Lower lobe of right lung (tissue), 2 donors: Measurements from ENCODE around the gene DENND5B. TPM values are rescaled to one million over a fixed set of nuclear protein-coding genes. Genes with fewer than 3 reads are reported as not detected.

ENCODE experiments used
- ATAC-seq, 2 donors: fragments of 200-7000 bp; cut with Tn5 transposase; one replicate each; pipeline ENCODE4 v1.9.1; 2020 to 2022; ENCODE audit warnings: mild to moderate bottlenecking in 2 of 2, moderate library complexity in 2 of 2
- DNase-seq: peaks from one replicate; pipeline ENCODE4 v3.0.0-alpha.2; 2020
- H3K27ac ChIP-seq: fragments of 200-600 bp; one replicate; pipeline ENCODE4 v1.8.0; 2022
- H3K27me3 ChIP-seq: fragments of 200-600 bp; one replicate; pipeline ENCODE4 v1.8.0; 2022; ENCODE audit warnings: low read depth
- H3K36me3 ChIP-seq: fragments of 200-600 bp; one replicate; pipeline ENCODE4 v1.8.0; 2022; ENCODE audit warnings: mild to moderate bottlenecking
- H3K4me1 ChIP-seq: fragments of 200-600 bp; one replicate; pipeline ENCODE4 v1.8.0; 2022
- H3K4me3 ChIP-seq: fragments of 200-600 bp; one replicate; pipeline ENCODE4 v1.8.0; 2022; ENCODE audit warnings: mild to moderate bottlenecking
- H3K9me3 ChIP-seq: fragments of 200-600 bp; one replicate; pipeline ENCODE4 v1.8.0; 2022
- CTCF ChIP-seq: fragments of 200-600 bp; IDR thresholded peaks from one replicate; pipeline ENCODE4 v1.8.0; 2022; ENCODE audit warnings: antibody characterized with exemption, mild to moderate bottlenecking
- intact Hi-C: fragments of 100-400 bp; cut with DNase I; formaldehyde crosslinking; loops from one replicate; pipeline ENCODE4 v1.11.0; 2022
- total RNA-seq: library from RNA; stranded (reverse); fragmentation: NEBNext Ultra II Directional; extraction: Animal tissue kit (Norgen Biotek cat#: 25700); gene quantifications from one replicate; pipeline ENCODE4 v1.2.1, GENCODE V29; 2021
- donor health status: DM: no; HTN: yes; CAD: no; lungs with severe emphysema.

Gene DENND5B
- total RNA-seq, 1 donor from 2014 or later, result 6.0 TPM

GRCh38 chr12:31492599-31493196, 98.2 kb downstream of the DENND5B start:
- no peaks in the 10 kb centered on the region for H3K9me3 ChIP-seq
- DNase-seq, result no peak
- H3K27ac ChIP-seq, result no peak overlapping the region
- no peak for TF ChIP-seq CTCF
- no peaks in the 10 kb centered on the region for H3K4me1 ChIP-seq
- H3K4me3 ChIP-seq, result no peak overlapping the region
- ATAC-seq, result no peak
- intact Hi-C loops, result no loop called here
- H3K36me3 ChIP-seq, result no peaks in the 10 kb centered on the region
- no peaks in the 10 kb centered on the region for H3K27me3 ChIP-seq

GRCh38 chr12:31491841-31492598, 98.9 kb downstream of the DENND5B start:
- H3K27me3 ChIP-seq, result no peaks in the 10 kb centered on the region
- H3K9me3 ChIP-seq, result no peaks in the 10 kb centered on the region
- H3K27ac ChIP-seq, result no peak overlapping the region
- DNase-seq (no peak), ATAC-seq (no peak)
- H3K36me3 ChIP-seq, result no peaks in the 10 kb centered on the region
- no peak for TF ChIP-seq CTCF
- intact Hi-C loops, result no loop called here
- H3K4me1 ChIP-seq, result no peaks in the 10 kb centered on the region
- no peak overlapping the region for H3K4me3 ChIP-seq

- DNase-seq, result no peak
- no peaks in the 10 kb centered on the region for H3K9me3 ChIP-seq
- H3K36me3 ChIP-seq, result no peaks in the 10 kb centered on the region
- H3K27ac ChIP-seq, result no peak overlapping the region
- H3K27me3 ChIP-seq, result no peaks in the 10 kb centered on the region
- H3K4me3 ChIP-seq, result no peak overlapping the region
- no peaks in the 10 kb centered on the region for H3K4me1 ChIP-seq
- ATAC-seq, result no peak
- intact Hi-C loops, result no loop called here
- no peak for TF ChIP-seq CTCF
Observed at GRCh38 chr12:31491241-31491794, 99.6 kb downstream of the DENND5B start.

GRCh38 chr12:31488737-31489338, 102.1 kb downstream of the DENND5B start:
- H3K9me3 ChIP-seq, result no peaks in the 10 kb centered on the region
- DNase-seq, result no peak
- intact Hi-C loops, result no loop called here
- no peaks in the 10 kb centered on the region for H3K36me3 ChIP-seq
- no peak overlapping the region for H3K27ac ChIP-seq
- H3K4me3 ChIP-seq, result no peak overlapping the region
- H3K4me1 ChIP-seq, result no peaks in the 10 kb centered on the region
- no peaks in the 10 kb centered on the region for H3K27me3 ChIP-seq
- no peak for ATAC-seq
- no peak for TF ChIP-seq CTCF

- H3K4me1 ChIP-seq, result no peaks in the 10 kb centered on the region
- H3K27me3 ChIP-seq, result no peaks in the 10 kb centered on the region
- ATAC-seq (no peak), DNase-seq (no peak)
- H3K36me3 ChIP-seq, result no peaks in the 10 kb centered on the region
- intact Hi-C loops, result no loop called here
- H3K9me3 ChIP-seq, result no peaks in the 10 kb centered on the region
- no peak for TF ChIP-seq CTCF
- no peak overlapping the region for H3K4me3 ChIP-seq
- no peak overlapping the region for H3K27ac ChIP-seq
Observed at GRCh38 chr12:31485571-31485970, 105.4 kb downstream of the DENND5B start.
